NOMO-1 (cell line): ENCODE results near the gene FOXO1.

Experiments
- DNase-seq, 2 experiments: peaks; one replicate each; lab custom pipeline; 2025; ENCODE audit not compliant: unreplicated experiment in 2 of 2; lab: John Stamatoyannopoulos, UW

The FOXO1 gene

GRCh38 chr13:40611004-40611403 is 55.4 kb downstream of the FOXO1 start:
- DNase-seq = no peak

DNA sequence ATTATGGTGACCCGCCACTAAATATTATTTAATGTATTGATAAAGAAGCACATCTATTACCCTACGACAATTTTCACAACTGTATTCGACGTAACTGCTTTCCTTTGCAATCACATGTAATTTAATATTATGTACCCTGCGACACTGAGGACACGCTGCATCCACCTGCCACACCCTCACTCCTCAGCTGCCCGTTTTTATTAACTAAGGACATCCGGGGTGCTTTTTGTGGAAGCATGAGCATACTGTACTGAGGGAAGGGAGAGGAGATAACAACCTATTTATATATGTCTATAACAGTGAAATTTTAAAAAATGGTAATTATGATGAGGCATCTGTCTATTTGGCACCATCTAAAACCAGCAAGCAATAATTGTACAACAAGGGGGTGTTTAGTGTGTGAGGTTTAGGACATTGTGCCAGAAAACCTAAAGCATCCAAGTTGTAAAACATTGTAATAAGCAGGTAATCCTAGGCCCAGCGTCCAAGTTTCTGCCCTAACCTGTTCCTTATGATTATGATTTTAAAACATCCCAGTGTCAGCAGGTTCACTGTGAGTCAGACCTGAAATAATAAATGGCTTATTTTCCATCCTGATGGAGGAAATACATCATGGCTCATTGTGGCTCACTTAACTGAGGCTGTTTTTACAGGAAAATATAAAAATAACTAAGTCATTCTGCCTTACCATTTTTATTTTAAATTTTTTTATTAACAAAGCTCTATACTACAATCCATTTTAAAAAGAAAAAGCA is 56.3 kb downstream of the FOXO1 start:
- DNase-seq = no peak

DNA sequence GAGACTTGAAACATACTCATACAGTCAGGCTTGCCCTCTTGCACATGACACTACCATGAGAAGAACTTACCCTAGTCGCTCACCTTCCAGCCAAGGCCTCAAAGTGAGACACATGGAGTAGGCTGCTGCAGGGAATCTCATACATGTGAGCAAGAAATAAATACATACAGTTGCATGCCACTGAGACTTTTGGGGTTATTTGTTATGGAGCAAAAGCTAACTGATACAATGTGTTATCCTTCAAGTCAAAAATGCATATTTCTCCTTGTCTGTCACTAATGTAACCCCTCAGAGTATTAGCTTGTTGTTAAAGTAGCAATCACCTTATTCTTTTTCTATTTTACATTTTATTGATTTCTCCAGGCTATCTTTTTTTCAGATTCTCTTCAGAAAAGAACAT is 58.1 kb downstream of the FOXO1 start:
- DNase-seq = no peak

GRCh38 chr13:40605573-40605972 is 60.9 kb downstream of the FOXO1 start:
- DNase-seq = no peak

DNA sequence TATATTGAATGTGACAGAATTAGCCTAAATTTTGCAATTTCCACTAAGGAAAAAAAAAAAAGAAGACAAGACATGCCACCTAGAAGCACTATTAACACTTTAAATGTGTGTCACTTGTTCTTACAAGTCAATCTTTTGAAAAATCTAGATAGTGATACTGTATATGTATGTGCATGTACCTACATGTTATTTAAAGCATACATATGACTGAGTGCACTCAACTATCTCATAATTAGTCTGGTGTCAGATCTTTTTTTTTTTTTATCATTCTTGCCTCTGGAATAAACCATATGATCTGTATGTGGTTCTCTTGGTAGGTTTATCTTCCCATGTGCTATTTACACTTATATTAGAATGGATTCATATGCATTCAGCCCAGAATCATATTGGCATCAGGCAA is 62.3 kb downstream of the FOXO1 start:
- no peak for DNase-seq

- no peak for DNase-seq
These were observed 66.2 kb downstream of the FOXO1 start for GRCh38 chr13:40600149-40600751.

DNA sequence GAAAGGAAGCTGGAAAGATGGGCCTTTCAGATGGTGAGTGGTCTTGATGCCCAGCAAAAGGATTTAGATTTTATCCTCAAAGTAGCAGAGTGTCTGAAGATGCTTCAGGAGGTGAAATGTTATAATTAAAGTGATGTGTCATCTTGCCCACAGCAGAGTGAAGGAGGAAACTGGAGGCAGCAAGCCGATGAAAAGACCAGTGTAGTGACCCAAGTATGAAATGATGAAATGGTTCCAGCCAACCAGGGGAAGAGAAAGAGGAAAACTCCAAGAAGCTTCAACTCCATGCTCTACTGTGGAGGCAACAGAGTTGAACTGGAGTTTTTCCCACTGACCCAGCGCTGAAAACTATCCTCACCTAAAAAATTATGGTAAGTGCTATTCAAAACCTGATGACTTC is 66.7 kb downstream of the FOXO1 start:
- DNase-seq = no peak

GRCh38 chr13:40599124-40599523 is 67.3 kb downstream of the FOXO1 start:
- no peak for DNase-seq

DNA sequence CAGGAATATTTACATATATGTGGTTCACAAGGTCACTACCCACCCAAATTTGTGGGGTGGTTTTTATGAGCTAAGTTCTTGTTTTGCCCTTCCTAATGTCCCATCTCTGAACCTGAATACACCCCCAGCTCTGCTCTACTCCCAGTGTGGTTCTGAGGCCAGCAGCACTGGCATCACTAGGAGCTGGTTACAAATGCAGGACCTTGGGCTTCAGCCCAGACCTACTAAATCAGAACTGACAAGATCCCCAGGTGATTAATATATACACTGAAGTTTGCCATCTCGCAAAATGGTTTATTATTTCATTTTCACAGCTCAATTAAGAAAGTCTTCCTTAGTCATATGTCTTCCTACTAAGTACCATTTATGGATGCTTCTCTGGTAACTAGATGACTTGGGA is 67.9 kb downstream of the FOXO1 start:
- DNase-seq = no peak

DNA sequence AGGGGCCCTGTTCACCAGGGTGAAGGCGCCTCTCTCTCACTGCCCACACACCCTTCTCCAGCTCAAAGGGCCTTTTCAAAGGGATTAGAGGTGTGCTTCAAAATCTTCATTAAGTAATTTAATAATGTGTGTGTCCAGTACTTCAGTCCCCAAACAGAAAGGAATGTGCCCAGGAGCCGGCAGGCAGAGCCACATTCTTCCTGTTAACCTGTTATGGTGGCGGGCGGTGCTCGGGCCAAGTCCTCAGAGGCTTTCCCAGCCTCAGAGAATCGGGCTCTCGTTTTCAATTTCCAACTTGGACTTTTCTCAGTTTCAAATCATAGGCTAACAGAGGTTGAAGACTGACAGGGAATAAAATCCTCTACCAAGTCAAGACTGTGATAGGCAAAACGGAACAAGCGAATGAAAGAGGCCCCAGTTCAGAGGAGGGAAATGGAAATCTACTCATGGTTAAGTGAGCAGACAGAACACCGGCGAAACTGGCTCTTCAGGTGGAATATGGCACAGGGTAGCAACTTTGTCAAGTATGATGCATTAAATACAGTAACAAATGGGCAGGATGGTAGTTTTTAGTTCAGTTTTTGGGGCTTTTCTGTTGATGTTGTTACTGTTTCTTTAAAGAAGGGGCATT is 68.6 kb downstream of the FOXO1 start:
- no peak for DNase-seq

DNA sequence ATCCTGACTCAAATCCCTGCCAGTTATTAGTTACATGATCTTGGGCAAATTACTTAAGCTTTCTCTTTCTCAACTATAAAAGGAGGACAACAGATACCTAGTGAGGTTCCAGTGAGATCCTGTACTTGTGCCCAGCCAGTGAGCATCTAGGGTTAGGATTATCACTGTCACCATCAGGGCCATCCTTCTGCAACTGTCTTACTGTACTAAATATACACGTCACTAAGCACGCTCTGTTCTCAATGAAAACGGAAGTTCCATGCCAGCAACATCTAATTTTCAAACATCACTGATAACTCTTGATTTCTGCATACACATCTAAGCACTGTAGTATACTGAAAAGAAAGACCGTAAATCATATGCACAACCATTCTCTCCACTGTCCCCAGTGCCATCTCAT is 70.0 kb downstream of the FOXO1 start:
- DNase-seq = no peak

GRCh38 chr13:40595693-40596092 is 70.7 kb downstream of the FOXO1 start:
- no peak for DNase-seq

- no peak for DNase-seq
These were observed 74.4 kb downstream of the FOXO1 start for GRCh38 chr13:40592035-40592434.

- DNase-seq = no peak
These were observed 75.3 kb downstream of the FOXO1 start for GRCh38 chr13:40591091-40591490.

DNA sequence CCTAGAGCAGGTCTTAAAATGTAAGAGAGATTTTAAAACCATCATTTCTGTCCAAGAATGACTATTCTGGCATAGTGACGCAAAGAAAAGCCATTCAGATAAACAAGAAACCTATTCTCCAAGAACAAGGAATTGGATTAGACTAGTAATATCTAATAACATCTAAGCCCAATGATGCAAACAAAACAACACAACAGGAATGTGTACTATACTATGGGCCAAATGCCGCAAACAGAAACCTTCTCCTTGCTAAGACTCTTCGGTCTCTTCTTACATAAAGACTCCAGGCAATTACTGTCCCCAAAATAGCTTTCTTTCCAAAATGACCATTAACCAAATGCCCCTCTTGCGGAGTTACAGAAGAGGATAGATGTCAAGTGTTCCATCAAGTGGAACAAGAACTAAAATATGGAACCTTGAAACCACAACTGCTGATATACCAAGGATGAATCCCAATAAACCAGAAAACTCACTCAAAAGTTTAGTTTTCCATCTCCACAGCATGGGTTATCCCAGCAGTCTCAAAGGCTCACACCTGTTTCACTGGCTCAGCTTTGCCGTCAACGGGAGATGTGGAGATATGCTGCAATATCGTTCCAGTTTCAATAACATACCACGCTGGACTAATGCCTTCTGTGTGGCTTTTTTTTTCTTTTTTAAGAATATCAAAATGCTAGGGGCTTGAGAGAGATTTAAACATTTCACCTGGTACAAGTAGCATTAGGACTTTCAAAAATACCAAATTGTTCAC is 76.2 kb downstream of the FOXO1 start:
- DNase-seq = no peak

DNA sequence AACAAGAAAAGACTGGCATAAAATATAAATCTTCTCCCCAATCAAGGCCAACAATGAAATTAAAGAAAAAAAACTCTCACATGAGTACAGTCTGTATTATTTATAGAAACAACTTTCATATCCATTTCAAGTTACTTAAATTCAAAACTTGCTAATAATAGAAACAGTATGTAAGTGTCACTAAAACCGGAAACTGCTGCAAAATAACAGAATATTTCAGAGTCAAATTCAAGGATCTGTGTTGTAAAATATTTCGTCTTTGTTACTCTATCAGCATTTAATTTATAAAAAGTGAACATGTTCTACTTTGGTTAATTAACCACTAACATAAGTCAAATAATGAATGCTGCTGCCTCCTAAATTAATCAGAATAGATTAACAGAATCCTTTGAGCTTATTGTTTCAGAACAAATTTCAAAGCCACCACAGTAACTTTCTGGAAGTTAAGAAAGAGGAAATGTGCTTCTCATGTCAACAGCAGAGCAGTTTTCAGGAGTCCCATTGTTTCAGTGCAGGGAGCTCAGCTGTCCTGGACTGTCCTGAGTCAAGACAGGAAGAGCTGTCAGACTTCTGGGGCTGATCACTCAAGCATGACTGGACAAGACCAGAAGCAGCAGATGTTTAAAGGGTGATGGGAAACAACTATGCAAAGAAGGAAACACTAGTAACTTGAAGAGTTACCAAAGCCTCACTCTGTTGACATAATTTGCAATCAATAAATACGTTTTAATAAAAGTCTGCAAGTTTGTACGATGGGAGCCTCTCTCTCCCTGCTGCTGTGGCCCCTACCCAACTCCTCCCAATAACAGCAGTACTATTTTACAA is 76.9 kb downstream of the FOXO1 start:
- peak; percentile 63 to 86 for DNase-seq

GRCh38 chr13:40588101-40588500 is 78.3 kb downstream of the FOXO1 start:
- DNase-seq = no peak

DNA sequence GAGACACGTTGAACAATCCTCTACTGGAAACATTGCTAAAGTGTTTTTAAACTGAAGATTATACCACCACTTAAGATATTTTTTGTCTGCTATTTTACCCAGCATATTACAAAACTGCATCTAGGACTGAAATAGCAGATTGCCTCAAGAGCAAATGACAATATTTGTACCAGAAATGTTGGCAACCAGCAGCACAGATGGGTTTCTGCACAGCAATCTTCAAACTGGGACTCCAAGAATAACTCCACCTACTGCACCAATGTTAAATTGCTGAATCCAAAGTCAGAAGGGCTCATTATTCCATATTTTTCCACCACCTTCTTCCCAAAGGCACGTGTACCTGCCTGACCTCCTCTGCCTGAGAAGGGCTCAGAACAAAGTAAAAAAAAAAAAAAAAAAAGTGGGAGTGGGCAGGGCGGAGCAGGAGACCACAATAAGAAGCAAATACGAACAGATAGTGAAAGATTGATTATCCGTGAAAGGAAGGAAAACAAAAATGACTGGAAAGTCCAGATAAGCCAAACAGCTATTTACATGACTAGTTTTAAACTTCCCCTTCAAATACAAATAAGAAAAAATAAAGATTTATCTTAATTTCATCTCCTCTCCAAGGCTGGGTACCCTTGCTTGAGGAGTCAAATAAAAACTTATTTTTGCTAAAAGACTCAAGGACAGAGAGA is 79.4 kb downstream of the FOXO1 start:
- no peak for DNase-seq

DNA sequence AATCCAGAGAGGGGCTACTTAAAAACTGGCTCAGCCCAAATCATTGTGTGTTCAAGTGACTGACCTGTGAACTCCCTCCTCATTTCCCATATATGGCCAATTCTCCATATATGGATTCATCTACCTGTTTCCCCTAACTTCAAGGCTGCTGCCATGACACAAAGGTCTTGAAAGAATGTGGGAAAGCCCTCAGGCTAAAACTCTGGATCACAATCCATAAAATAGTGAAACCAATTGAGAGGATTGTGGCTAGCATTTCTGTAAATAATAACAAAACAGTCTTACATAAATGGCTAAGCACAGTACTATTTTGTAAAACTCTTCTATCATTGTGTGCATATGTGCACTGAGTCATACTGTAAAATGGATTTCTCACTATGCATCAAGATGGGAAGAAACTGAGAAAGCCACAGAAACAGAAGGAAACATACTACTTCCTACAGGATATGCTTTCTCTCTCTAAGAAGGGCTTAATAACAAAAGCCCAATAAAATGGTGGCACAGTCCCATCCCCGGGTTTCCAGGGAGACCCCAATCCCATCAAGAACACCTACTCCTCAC is 80.5 kb downstream of the FOXO1 start:
- DNase-seq = no peak

DNA sequence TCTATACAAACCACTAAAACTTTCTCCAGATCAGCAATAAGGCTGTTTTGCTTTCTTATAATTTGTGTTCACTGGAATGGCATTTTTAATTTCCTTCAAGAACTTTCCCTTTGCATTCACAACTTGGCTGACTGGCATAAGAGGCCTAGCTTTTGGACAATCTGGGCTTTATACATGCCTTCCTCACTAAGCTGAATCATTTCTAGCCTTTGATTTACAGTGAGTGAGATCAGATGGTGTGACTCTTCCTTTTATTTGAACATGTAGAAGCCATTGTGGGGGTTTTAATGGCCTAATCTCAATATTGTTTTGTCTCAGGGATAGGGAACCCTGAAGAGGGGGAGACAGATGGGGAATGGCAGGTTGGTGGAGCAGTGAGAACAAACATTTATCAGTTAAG is 82.7 kb downstream of the FOXO1 start:
- no peak for DNase-seq
